ENCODE data around the gene TARM1.
A peak's percentile ranks its signal among the peaks of the same experiment; 100 is the strongest.

Gene TARM1

DNA sequence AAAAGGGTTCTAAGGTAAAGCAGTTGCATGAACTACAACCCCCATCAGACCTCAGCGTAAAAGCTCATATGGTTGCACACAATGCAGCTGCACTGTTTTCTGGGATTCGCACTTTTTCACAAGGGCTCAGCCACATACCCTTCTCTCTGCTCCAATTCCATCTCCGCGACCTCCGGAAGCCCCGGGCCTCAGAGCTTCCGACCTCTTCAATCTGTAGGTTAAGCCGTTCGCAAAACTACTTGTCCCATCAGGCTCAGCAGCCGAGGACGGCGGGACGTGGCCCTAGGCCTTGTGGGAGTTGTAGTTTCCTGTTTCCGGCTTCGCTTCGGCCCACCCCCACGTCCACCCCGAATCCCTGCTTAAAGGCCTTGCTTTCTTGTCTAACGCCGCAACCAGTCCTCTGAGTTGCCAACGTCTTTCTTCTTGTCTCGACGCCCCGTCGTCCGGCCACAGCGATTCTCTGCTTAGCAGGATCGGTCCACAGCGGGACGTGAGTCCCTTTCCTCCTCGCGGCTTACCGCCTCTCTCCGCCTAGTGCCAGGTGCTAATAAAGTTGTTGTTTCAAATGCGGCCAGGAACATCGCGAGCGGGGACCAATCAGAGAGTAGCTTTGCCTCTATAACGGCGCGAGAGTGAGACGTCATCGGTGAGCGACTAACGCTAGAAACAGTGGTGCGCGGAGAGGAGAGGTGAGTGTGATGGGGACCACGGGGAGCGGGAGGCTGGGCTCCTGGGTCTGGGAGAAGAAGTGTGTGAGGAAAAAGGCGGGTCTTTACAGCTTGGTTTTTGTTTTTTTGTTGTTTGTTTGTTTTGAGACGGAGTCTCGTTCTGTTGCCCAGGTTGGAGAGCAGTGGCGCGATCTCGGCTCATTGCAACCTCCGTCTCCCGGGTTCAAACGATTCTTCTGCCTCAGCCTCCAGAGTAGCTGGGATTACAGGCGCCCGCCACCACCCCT, 34.2 kb upstream of the TARM1 start, which contains the start of the genes PRPF31 and TFPT (continued):
- TF ChIP-seq ZNF707 (tag by site-specific recombination; IDR thresholded peaks at IDR 0.05) (no peak), HOXD13 (CRISPR knock-in tag; IDR thresholded peaks at IDR 0.05; ENCODE audit: borderline replicate concordance) (peak; percentile 100), ZNF24 (tag by site-specific recombination; IDR thresholded peaks at IDR 0.05) (peak; percentile 89), ZNF202 (tag by site-specific recombination; IDR thresholded peaks at IDR 0.05; ENCODE audit: borderline replicate concordance) (no peak), ZNF23 (tag by site-specific recombination; IDR thresholded peaks at IDR 0.05; ENCODE audit: borderline replicate concordance) (no peak), YY1 (tag by site-specific recombination; IDR thresholded peaks at IDR 0.05) (peak; percentile 79), PRDM1 (tag by site-specific recombination; IDR thresholded peaks at IDR 0.05) (no peak), MZF1 (tag by site-specific recombination; IDR thresholded peaks at IDR 0.05; ENCODE audit: borderline replicate concordance) (no peak; the same call in 1 of the 2 replicates), ZNF626 (tag by site-specific recombination; IDR thresholded peaks at IDR 0.05) (no peak), ZNF266 (tag by site-specific recombination; IDR thresholded peaks at IDR 0.05; ENCODE audit: low read depth) (no peak), ZNF214 (tag by site-specific recombination; IDR thresholded peaks at IDR 0.05; ENCODE audit: borderline replicate concordance) (no peak), ZSCAN30 (tag by site-specific recombination; IDR thresholded peaks at IDR 0.05) (peak; percentile 97), ZNF571 (tag by site-specific recombination; IDR thresholded peaks at IDR 0.05) (no peak), ZNF514 (tag by site-specific recombination; IDR thresholded peaks at IDR 0.05) (no peak), ZNF747 (tag by site-specific recombination; IDR thresholded peaks at IDR 0.05) (no peak), SP7 (tag by site-specific recombination; IDR thresholded peaks at IDR 0.05) (peak; percentile 95), RBAK (tag by site-specific recombination; IDR thresholded peaks at IDR 0.05) (no peak; the same call in 1 of the 2 replicates), ZNF623 (tag by site-specific recombination; IDR thresholded peaks at IDR 0.05) (peak; percentile 19; the same call in 1 of the 2 replicates), ZNF140 (tag by site-specific recombination; IDR thresholded peaks at IDR 0.05) (no peak), ZNF366 (tag by site-specific recombination; conservative IDR thresholded peaks at IDR 0.05) (peak; percentile 48; the same call in 1 of the 2 replicates)
- TF ChIP-seq, protein P1, sequence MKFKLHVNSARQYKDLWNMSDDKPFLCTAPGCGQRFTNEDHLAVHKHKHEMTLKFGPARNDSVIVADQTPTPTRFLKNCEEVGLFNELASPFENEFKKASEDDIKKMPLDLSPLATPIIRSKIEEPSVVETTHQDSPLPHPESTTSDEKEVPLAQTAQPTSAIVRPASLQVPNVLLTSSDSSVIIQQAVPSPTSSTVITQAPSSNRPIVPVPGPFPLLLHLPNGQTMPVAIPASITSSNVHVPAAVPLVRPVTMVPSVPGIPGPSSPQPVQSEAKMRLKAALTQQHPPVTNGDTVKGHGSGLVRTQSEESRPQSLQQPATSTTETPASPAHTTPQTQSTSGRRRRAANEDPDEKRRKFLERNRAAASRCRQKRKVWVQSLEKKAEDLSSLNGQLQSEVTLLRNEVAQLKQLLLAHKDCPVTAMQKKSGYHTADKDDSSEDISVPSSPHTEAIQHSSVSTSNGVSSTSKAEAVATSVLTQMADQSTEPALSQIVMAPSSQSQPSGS (tag by site-specific recombination; IDR thresholded peaks at IDR 0.05; ENCODE audit: low read depth): peak; percentile 63; the same call in 1 of the 2 replicates
- TF ChIP-seq, protein P2, sequence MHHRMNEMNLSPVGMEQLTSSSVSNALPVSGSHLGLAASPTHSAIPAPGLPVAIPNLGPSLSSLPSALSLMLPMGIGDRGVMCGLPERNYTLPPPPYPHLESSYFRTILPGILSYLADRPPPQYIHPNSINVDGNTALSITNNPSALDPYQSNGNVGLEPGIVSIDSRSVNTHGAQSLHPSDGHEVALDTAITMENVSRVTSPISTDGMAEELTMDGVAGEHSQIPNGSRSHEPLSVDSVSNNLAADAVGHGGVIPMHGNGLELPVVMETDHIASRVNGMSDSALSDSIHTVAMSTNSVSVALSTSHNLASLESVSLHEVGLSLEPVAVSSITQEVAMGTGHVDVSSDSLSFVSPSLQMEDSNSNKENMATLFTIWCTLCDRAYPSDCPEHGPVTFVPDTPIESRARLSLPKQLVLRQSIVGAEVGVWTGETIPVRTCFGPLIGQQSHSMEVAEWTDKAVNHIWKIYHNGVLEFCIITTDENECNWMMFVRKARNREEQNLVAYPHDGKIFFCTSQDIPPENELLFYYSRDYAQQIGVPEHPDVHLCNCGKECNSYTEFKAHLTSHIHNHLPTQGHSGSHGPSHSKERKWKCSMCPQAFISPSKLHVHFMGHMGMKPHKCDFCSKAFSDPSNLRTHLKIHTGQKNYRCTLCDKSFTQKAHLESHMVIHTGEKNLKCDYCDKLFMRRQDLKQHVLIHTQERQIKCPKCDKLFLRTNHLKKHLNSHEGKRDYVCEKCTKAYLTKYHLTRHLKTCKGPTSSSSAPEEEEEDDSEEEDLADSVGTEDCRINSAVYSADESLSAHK (tag by site-specific recombination; IDR thresholded peaks at IDR 0.05): peak; percentile 59
- TF ChIP-seq, protein P3, sequence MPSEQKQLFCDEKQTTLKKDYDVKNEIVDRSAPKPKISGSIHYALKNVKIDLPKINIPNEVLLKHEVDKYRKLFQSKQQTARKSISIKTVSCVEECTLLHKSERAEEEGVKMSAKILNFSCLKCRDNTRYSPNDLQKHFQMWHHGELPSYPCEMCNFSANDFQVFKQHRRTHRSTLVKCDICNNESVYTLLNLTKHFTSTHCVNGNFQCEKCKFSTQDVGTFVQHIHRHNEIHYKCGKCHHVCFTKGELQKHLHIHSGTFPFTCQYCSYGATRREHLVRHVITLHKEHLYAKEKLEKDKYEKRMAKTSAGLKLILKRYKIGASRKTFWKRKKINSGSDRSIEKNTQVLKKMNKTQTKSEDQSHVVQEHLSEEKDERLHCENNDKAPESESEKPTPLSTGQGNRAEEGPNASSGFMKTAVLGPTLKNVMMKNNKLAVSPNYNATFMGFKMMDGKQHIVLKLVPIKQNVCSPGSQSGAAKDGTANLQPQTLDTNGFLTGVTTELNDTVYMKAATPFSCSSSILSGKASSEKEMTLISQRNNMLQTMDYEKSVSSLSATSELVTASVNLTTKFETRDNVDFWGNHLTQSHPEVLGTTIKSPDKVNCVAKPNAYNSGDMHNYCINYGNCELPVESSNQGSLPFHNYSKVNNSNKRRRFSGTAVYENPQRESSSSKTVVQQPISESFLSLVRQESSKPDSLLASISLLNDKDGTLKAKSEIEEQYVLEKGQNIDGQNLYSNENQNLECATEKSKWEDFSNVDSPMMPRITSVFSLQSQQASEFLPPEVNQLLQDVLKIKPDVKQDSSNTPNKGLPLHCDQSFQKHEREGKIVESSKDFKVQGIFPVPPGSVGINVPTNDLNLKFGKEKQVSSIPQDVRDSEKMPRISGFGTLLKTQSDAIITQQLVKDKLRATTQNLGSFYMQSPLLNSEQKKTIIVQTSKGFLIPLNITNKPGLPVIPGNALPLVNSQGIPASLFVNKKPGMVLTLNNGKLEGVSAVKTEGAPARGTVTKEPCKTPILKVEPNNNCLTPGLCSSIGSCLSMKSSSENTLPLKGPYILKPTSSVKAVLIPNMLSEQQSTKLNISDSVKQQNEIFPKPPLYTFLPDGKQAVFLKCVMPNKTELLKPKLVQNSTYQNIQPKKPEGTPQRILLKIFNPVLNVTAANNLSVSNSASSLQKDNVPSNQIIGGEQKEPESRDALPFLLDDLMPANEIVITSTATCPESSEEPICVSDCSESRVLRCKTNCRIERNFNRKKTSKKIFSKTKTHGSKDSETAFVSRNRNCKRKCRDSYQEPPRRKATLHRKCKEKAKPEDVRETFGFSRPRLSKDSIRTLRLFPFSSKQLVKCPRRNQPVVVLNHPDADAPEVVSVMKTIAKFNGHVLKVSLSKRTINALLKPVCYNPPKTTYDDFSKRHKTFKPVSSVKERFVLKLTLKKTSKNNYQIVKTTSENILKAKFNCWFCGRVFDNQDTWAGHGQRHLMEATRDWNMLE (tag by site-specific recombination; conservative IDR thresholded peaks at IDR 0.05; ENCODE audit: low read depth): peak; percentile 51
- TF ChIP-seq, protein P4, sequence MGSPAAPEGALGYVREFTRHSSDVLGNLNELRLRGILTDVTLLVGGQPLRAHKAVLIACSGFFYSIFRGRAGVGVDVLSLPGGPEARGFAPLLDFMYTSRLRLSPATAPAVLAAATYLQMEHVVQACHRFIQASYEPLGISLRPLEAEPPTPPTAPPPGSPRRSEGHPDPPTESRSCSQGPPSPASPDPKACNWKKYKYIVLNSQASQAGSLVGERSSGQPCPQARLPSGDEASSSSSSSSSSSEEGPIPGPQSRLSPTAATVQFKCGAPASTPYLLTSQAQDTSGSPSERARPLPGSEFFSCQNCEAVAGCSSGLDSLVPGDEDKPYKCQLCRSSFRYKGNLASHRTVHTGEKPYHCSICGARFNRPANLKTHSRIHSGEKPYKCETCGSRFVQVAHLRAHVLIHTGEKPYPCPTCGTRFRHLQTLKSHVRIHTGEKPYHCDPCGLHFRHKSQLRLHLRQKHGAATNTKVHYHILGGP (tag by site-specific recombination; IDR thresholded peaks at IDR 0.05): peak; percentile 33; the same call in 1 of the 2 replicates
- TF ChIP-seq, protein P5, sequence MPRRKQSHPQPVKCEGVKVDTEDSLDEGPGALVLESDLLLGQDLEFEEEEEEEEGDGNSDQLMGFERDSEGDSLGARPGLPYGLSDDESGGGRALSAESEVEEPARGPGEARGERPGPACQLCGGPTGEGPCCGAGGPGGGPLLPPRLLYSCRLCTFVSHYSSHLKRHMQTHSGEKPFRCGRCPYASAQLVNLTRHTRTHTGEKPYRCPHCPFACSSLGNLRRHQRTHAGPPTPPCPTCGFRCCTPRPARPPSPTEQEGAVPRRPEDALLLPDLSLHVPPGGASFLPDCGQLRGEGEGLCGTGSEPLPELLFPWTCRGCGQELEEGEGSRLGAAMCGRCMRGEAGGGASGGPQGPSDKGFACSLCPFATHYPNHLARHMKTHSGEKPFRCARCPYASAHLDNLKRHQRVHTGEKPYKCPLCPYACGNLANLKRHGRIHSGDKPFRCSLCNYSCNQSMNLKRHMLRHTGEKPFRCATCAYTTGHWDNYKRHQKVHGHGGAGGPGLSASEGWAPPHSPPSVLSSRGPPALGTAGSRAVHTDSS (tag by site-specific recombination; IDR thresholded peaks at IDR 0.05): peak; percentile 40; the same call in 1 of the 2 replicates
- TF ChIP-seq, protein P6, sequence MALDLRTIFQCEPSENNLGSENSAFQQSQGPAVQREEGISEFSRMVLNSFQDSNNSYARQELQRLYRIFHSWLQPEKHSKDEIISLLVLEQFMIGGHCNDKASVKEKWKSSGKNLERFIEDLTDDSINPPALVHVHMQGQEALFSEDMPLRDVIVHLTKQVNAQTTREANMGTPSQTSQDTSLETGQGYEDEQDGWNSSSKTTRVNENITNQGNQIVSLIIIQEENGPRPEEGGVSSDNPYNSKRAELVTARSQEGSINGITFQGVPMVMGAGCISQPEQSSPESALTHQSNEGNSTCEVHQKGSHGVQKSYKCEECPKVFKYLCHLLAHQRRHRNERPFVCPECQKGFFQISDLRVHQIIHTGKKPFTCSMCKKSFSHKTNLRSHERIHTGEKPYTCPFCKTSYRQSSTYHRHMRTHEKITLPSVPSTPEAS (tag by site-specific recombination; IDR thresholded peaks at IDR 0.05): no peak

Measured in HEK293 (cell line).